Activated naive CD4-positive, alpha-beta T cell treated with anti-CD3 and anti-CD28 coated beads, Interleukin-2, amount 50 U/mL, for 24 hours (primary cell): Measurements from ENCODE around the gene RABGGTA.
"Not testable (repeated sequence)": the region's sequence is repeated elsewhere in the genome, so short reads cannot be mapped to it uniquely, and the experiment has no call there.

Experiments
- H3K27ac Mint-ChIP-seq: one replicate; pipeline ENCODE4 v1.8.0; 2021; ENCODE audit warnings: mild to moderate bottlenecking, mixed read lengths
- H3K27me3 Mint-ChIP-seq: one replicate; pipeline ENCODE4 v1.8.0; 2021; ENCODE audit warnings: mixed read lengths
- H3K36me3 Mint-ChIP-seq: one replicate; pipeline ENCODE4 v1.8.0; 2021; ENCODE audit warnings: mixed read lengths
- H3K4me1 Mint-ChIP-seq: one replicate; pipeline ENCODE4 v1.8.0; 2021; ENCODE audit warnings: mixed read lengths
- H3K4me3 Mint-ChIP-seq: one replicate; pipeline ENCODE4 v1.8.0; 2021; ENCODE audit warnings: mild to moderate bottlenecking, mixed read lengths
- H3K9me3 Mint-ChIP-seq: one replicate; pipeline ENCODE4 v1.8.0; 2021; ENCODE audit warnings: mixed read lengths

RABGGTA gene

DNA sequence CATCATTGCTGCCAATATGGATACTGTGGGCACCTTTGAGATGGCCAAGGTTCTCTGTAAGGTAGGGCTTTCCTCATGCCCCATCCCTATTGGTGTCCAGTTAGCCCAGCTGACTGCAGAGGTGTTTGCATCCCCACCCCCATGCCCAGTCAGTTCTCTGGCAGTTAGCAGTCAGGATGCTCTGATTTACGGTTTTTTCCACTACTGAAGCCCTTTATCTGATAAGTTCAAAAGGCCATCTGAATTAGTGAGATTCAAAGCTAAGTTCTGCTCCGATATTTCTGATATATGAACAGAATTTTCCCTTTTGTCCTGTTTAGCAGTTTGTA lies 37.9 kb downstream of the RABGGTA start:
- no peaks in the 10 kb centered on the region for H3K27me3 Mint-ChIP-seq
- peaks cover 12% of the 10 kb centered on the region for H3K36me3 Mint-ChIP-seq
- H3K9me3 Mint-ChIP-seq: no peaks in the 10 kb centered on the region
- peak overlapping the region; percentile 97 for H3K4me3 Mint-ChIP-seq
- peaks cover 66% of the 10 kb centered on the region for H3K4me1 Mint-ChIP-seq
- H3K27ac Mint-ChIP-seq: peak overlapping the region; percentile 94

DNA sequence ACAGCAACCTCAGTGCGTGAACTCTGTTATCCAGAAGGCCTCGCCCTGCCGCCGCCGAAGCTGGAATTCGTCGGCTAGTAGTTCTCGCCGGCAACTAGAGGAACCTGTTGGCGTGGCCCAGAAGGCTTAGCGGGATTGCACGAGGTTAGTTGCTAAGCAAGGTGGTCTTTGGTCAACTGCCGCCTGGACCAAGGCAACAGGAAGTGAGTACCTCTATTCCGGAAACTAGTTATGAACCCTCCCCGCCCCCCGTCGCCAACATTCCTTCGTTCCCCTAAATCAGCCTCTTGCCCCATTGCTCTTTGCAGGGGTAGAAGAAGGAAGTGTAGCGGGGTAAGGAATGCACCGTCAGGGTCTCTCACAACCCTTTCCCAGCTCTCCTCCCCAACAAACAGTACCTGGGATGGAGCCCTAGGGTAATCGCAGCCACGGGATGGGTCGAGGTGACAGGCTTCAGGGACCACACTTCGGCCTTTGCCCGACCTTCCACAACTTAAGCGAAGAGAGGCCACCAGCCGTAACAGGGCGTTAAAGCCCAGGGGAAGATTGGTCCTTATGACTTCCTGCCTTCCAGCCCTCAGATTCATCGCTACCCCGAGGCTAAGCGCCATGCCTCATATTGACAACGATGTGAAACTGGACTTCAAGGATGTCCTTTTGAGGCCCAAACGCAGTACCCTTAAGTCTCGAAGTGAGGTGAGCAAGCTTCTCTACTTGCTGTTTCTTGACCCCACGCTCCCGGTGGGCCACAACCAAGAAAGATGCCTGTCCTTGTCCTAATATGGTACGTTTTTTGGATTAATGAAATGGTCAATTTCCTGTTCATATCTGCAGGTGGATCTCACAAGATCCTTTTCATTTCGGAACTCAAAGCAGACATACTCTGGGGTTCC lies 38.5 kb downstream of the RABGGTA start, which contains the start of gene GMPR2:
Gene GMPR2, plus strand, starts transcription at position 285 of the 893 bp plus-strand sequence. Its CDS starts 325 bp downstream, at position 610.
- Mint-ChIP-seq H3K4me1 (peaks cover 60% of the 10 kb centered on the region), H3K36me3 (peaks cover 7% of the 10 kb centered on the region), H3K9me3 (no peaks in the 10 kb centered on the region), H3K27ac (peak within 1 kb of the TSS; percentile 94), H3K4me3 (peak within 1 kb of the TSS; percentile 97), H3K27me3 (no peaks in the 10 kb centered on the region)

DNA sequence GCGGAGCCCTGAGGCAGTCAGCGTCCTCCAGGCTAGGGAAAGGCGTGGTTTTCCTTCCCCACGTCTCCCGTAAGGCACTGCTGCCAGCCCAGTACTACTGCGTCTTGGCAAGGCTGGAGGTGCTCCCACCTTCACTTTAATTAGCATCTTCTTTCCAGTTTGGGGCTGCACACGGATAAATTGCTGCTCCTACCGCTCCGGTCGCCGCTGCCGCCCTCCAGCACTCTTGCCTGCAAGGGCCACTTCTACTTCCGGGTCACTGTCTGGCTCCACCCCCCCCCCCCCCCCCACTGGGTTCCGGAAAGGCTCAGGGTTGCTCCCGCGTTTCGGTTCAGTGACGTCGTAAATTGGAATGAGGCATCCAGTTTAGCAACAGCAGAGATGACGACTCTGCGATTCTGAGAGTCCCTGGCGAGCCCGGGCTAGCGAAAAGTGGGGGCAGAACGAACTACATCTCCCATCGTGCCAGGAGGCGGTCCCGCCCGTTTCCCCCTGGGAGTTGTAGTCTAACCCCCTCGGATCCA lies 39.2 kb downstream of the RABGGTA start, which contains the start of gene NEDD8:
Gene NEDD8, minus strand, starts transcription at position 247 of the 524 bp plus-strand sequence. Its CDS starts 100 bp downstream, at position 147.
- H3K4me3 Mint-ChIP-seq: peak within 1 kb of the TSS; percentile 97
- peaks cover 57% of the 10 kb centered on the region for H3K4me1 Mint-ChIP-seq
- peaks cover 8% of the 10 kb centered on the region for H3K36me3 Mint-ChIP-seq

GRCh38 chr14:24231263-24232120 lies 39.9 kb downstream of the RABGGTA start:
- Mint-ChIP-seq H3K36me3 (peaks cover 4% of the 10 kb centered on the region), H3K9me3 (no peaks in the 10 kb centered on the region), H3K4me1 (peaks cover 57% of the 10 kb centered on the region), H3K27me3 (no peaks in the 10 kb centered on the region), H3K4me3 (peak overlapping the region; percentile 97), H3K27ac (peak overlapping the region; percentile 94)

More for the DNA sequence above, 39.2 kb downstream of the RABGGTA start, which contains the start of gene NEDD8:
- Mint-ChIP-seq H3K9me3 (no peaks in the 10 kb centered on the region), H3K27me3 (no peaks in the 10 kb centered on the region), H3K27ac (peak within 1 kb of the TSS; percentile 94)

DNA sequence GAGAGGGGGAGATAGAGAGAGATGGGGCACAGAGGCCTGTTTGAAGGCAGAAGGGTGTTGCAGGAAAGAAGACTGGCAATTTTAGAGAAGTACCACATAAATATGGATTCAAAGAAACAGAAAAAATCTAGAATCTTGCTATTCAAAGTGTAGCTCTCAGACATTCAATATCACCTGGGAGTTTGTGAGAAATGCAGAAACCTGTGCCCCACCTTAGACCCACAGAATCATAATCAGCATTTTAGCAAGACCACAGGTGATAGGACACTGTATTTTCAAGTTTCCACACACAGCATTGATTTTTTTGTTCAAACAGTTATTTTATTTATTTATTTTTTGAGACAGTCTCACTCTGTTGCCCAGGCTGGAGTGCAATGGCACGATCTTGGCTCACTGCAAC lies 42.5 kb downstream of the RABGGTA start:
- Mint-ChIP-seq H3K27me3 (no peaks in the 10 kb centered on the region), H3K4me3 (no peak overlapping the region), H3K27ac (no peak overlapping the region), H3K36me3 (peaks cover 8% of the 10 kb centered on the region), H3K9me3 (no peaks in the 10 kb centered on the region), H3K4me1 (peaks cover 44% of the 10 kb centered on the region)

GRCh38 chr14:24226473-24226872 lies 44.9 kb downstream of the RABGGTA start:
- peaks cover 8% of the 10 kb centered on the region for H3K36me3 Mint-ChIP-seq
- no peak overlapping the region for H3K27ac Mint-ChIP-seq
- H3K27me3 Mint-ChIP-seq: no peaks in the 10 kb centered on the region
- H3K4me1 Mint-ChIP-seq: peaks cover 33% of the 10 kb centered on the region
- H3K4me3 Mint-ChIP-seq: no peak overlapping the region
- H3K9me3 Mint-ChIP-seq: no peaks in the 10 kb centered on the region

- H3K9me3 Mint-ChIP-seq: no peaks in the 10 kb centered on the region
- H3K27me3 Mint-ChIP-seq: no peaks in the 10 kb centered on the region
- no peak overlapping the region for H3K4me3 Mint-ChIP-seq
- H3K36me3 Mint-ChIP-seq: peaks cover 8% of the 10 kb centered on the region
- H3K4me1 Mint-ChIP-seq: peaks cover 27% of the 10 kb centered on the region
- peak overlapping the region; percentile 26 for H3K27ac Mint-ChIP-seq
Observed at GRCh38 chr14:24224618-24225071, 46.8 kb downstream of the RABGGTA start.

DNA sequence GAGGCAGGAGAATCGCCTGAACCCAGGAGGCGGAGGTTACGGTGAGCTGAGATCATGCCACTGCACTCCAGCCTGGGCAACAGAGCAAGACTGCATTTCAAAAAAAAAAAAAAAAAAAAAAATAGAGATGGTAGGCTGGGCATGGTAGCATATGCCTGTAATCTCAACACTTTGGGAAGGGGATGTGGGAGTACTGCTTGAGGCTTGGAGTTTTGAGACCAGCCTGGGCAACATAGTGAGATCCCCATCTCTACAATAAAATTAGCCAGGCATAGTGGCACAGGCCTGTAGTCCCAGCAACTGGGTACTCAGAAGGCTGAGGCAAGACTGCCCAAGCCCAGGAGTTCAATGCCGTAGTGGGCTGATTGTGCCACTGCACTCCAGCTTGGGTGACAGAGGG lies 48.4 kb downstream of the RABGGTA start:
- not testable (repeated sequence) for H3K9me3 Mint-ChIP-seq, H3K27ac Mint-ChIP-seq, H3K4me3 Mint-ChIP-seq, H3K27me3 Mint-ChIP-seq, H3K36me3 Mint-ChIP-seq
- H3K4me1 Mint-ChIP-seq: peaks cover 31% of the 10 kb centered on the region

GRCh38 chr14:24219521-24219920 lies 51.9 kb downstream of the RABGGTA start:
- no peak overlapping the region for H3K27ac Mint-ChIP-seq
- H3K4me1 Mint-ChIP-seq: peaks cover 30% of the 10 kb centered on the region

GRCh38 chr14:24219080-24219479 lies 52.3 kb downstream of the RABGGTA start:
- Mint-ChIP-seq H3K4me3 (no peak overlapping the region), H3K9me3 (no peaks in the 10 kb centered on the region), H3K4me1 (peaks cover 32% of the 10 kb centered on the region), H3K27ac (no peak overlapping the region), H3K27me3 (no peaks in the 10 kb centered on the region), H3K36me3 (peaks cover 2% of the 10 kb centered on the region)

More at GRCh38 chr14:24219521-24219920, 51.9 kb downstream of the RABGGTA start:
- H3K9me3 Mint-ChIP-seq: no peaks in the 10 kb centered on the region
- peaks cover 4% of the 10 kb centered on the region for H3K36me3 Mint-ChIP-seq
- H3K27me3 Mint-ChIP-seq: no peaks in the 10 kb centered on the region
- no peak overlapping the region for H3K4me3 Mint-ChIP-seq

GRCh38 chr14:24216876-24217275 lies 54.5 kb downstream of the RABGGTA start:
- not testable (repeated sequence) for H3K4me3 Mint-ChIP-seq, H3K27ac Mint-ChIP-seq, H3K36me3 Mint-ChIP-seq, H3K27me3 Mint-ChIP-seq, H3K9me3 Mint-ChIP-seq
- peaks cover 45% of the 10 kb centered on the region for H3K4me1 Mint-ChIP-seq

DNA sequence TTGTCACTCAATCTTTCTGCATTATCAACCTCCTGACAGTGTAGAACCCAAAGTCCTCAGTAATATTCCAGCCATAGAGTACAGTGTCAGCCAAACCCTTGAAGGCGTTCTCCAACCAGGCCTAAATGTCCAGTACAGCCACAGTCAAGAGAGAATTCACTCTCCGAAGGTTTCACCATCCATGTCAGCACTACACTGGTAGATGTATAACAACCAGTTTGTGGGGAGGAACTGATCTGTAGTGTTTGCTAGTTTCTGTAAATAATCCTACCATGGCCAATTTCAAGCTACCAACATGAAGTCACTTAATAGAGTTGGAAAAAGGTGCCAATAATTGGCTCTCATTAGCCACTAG lies 55.1 kb downstream of the RABGGTA start:
- Mint-ChIP-seq H3K27me3 (no peaks in the 10 kb centered on the region), H3K9me3 (no peaks in the 10 kb centered on the region), H3K4me3 (peak overlapping the region; percentile 90), H3K27ac (peak overlapping the region; percentile 94), H3K4me1 (peaks cover 51% of the 10 kb centered on the region), H3K36me3 (peaks cover 9% of the 10 kb centered on the region)
